ENCODE results near the gene RBM47. TPM values are rescaled to one million over a fixed set of nuclear protein-coding genes. Genes with fewer than 3 reads are reported as not detected.

RBM47 gene
- total and polyA plus RNA-seq, 9 of the 15 experiments (the other 6 are each of a cell fraction or from before 2014, with no cell fraction given), result 1.4 to 6.4 (median 3.3) TPM

DNA sequence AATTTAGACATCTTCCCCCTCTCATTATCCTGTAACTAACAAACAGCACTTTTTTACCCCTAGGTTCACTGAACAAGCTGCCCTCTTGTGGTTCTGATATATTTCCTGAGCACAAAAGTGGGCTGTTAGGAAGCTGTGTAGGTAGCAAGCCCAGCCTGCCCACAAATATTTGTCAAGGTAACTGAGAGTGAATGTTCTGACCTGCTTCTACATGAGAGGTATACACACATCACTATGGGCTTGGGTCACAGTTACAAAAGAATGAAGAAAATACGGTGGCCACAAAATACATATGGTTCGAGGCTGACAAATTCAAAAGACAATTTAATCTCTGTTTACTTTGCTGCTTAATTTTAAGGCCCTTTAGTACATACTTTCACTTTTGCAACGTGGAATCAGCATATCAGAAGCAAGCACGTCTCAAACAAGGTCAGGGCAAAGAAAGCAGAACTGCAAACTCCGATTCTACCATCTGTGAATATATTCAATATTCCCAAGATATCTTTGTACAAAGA, 78.7 kb downstream of the RBM47 start (continued):
- TF ChIP-seq ZNF586 (CRISPR knock-in tag; conservative IDR thresholded peaks at IDR 0.05) (no peak), BHLHE40 (IDR thresholded peaks at IDR 0.05; ENCODE audit: low read length) (no peak), MYNN (IDR thresholded peaks at IDR 0.05) (no peak), MYNN (CRISPR knock-in tag; IDR thresholded peaks at IDR 0.05) (no peak), ZNF384 (IDR thresholded peaks at IDR 0.05; ENCODE audit: low read depth, low read length) (peak; percentile 81), LCOR (CRISPR knock-in tag; IDR thresholded peaks at IDR 0.05) (no peak), CBFA2T2 (conservative IDR thresholded peaks at IDR 0.05) (no peak), MITF (IDR thresholded peaks at IDR 0.05) (no peak), ZNF766 (CRISPR knock-in tag; conservative IDR thresholded peaks at IDR 0.05) (no peak), RBM25 (IDR thresholded peaks at IDR 0.05; ENCODE audit: low read depth, low read length, severe bottlenecking) (no peak), CBX5 (IDR thresholded peaks at IDR 0.05; ENCODE audit: borderline replicate concordance, low read depth) (no peak), MCM5 (IDR thresholded peaks at IDR 0.05; ENCODE audit: low read depth) (no peak), IRF2 (CRISPR knock-in tag; IDR thresholded peaks at IDR 0.05) (no peak), BACH1 (tag; IDR thresholded peaks at IDR 0.05) (no peak), RAD21 (CRISPR knock-in tag; conservative IDR thresholded peaks at IDR 0.05 in 1 of 2, IDR thresholded peaks at IDR 0.05 in 1 of 2) (peak; percentile 49 to 66), KLF13 (tag; IDR thresholded peaks at IDR 0.05; ENCODE audit: borderline replicate concordance, low read depth) (no peak), BRD4 (IDR thresholded peaks at IDR 0.05) (no peak), U2AF1 (optimal IDR thresholded peaks at IDR 0.05; ENCODE audit: low read depth, low read length) (no peak), ZNF253 (CRISPR knock-in tag; conservative IDR thresholded peaks at IDR 0.05) (no peak), NR2C1 (IDR thresholded peaks at IDR 0.05) (no peak), NR2C1 (tag; IDR thresholded peaks at IDR 0.05) (no peak), BMI1 (IDR thresholded peaks at IDR 0.05; ENCODE audit: low read length) (no peak), NR4A1 (CRISPR knock-in tag; IDR thresholded peaks at IDR 0.05) (no peak), NR4A1 (tag; IDR thresholded peaks at IDR 0.05) (no peak), ZNF124 (CRISPR knock-in tag; IDR thresholded peaks at IDR 0.05) (no peak), RFX1 (IDR thresholded peaks at IDR 0.05) (no peak), NRF1 (conservative IDR thresholded peaks at IDR 0.05 in 1 of 2, IDR thresholded peaks at IDR 0.05 in 1 of 2) (no peak), SMARCB1 (IDR thresholded peaks at IDR 0.05; ENCODE audit: insufficient read length, low read depth) (no peak), NFE2 (IDR thresholded peaks at IDR 0.05; ENCODE audit: low read depth) (no peak), SMARCC2 (IDR thresholded peaks at IDR 0.05; ENCODE audit: low read depth) (0 out of 2 replicates have a peak, but pooled peaks have one; percentile 10), ZNF146 (CRISPR knock-in tag; IDR thresholded peaks at IDR 0.05; ENCODE audit: unreplicated experiment) (no peak), DMBX1 (CRISPR knock-in tag; IDR thresholded peaks at IDR 0.05; ENCODE audit: borderline replicate concordance) (no peak)
- TF ChIP-seq, protein P1, sequence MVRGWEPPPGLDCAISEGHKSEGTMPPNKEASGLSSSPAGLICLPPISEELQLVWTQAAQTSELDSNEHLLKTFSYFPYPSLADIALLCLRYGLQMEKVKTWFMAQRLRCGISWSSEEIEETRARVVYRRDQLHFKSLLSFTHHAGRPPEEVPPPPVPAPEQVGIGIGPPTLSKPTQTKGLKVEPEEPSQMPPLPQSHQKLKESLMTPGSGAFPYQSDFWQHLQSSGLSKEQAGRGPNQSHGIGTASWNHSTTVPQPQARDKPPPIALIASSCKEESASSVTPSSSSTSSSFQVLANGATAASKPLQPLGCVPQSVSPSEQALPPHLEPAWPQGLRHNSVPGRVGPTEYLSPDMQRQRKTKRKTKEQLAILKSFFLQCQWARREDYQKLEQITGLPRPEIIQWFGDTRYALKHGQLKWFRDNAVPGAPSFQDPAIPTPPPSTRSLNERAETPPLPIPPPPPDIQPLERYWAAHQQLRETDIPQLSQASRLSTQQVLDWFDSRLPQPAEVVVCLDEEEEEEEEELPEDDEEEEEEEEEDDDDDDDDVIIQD (CRISPR knock-in tag; IDR thresholded peaks at IDR 0.05), result no peak
